ENCODE data around the gene HIPK3.
"Not testable (repeated sequence)": the region's sequence is repeated elsewhere in the genome, so short reads cannot be mapped to it uniquely, and the experiment has no call there.

HIPK3 gene

DNA sequence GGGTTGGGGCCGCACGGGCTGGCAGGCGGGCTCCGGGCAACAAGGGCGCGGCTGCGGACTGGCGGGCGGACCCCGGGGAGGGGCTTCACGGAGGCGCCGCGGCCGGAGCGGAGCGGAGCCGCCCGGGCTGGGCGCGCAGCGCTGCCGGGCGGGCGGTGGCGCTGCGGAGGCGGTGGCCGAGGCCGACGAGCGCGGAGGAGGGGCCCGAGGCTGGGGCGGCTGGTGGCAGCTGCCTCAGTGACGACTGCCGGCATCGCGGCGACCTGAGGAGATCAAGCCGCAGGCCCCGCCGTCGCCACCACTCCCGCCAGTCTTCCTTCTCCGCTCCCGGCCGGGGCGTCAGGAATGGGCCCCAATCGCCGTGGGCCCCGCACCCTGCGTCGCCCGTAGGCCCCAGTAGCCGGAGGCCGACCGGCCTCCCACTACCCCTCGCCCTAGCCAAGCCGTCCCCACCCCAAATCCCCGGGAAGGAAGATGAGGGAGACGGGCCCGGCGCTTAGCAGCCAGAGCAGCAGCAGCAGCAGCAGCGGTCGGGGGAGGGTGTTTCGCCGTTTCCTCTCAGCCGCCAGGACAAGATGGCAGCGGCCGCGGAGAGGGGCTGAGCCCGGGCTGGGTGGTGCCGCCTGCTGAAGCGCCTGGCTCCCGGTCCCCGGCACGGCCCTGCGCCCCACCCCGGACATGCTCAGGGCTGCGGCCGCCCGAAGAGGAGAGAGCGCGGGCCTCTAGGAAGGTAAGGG is at the start of gene HIPK3:
TSS of gene HIPK3 (plus strand) at position 222 of the 737 bp plus-strand sequence.
- FAIRE-seq: no peak

GRCh38 chr11:33207408-33207985 is 49.7 kb upstream of the HIPK3 start:
- no peak for FAIRE-seq

DNA sequence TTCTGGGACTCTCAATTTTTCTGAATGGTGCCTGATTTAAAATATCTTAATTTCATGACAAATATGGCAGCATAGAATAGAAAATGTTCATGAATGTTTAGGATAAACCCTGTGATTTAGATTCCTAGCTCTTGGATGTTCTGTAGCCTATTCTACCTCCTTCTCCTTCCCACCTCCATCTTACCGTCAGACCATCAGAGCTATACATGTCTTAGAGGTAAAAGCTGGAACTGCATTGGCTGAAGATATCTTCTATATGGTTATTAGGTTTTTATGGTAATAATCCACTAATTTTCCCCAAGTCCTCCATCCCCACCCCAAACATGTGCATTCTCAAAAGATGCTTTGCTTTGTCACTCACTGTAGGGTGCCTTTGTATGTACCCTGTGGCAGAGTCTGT is 49.0 kb upstream of the HIPK3 start:
- no peak for FAIRE-seq

DNA sequence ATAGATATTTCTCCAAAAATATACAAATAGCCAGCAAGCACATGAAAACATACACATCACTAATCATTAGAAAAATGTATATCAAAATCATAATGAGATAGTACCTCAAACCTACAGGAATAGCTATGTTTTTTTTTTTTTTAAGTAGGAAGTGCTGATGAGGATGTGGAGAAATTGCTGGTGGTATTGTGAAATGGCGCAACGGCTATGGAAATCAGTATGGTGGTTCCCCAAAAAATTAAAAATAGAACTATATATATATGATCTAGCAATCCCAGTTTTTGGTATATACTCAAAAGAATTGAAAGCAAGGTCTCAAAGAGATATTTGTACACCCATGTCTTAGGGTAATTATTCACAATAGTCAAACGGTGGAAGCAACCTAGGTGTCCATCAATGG is 46.0 kb upstream of the HIPK3 start:
- no peak for FAIRE-seq

GRCh38 chr11:33211580-33211979 is 45.6 kb upstream of the HIPK3 start:
- FAIRE-seq: no peak

DNA sequence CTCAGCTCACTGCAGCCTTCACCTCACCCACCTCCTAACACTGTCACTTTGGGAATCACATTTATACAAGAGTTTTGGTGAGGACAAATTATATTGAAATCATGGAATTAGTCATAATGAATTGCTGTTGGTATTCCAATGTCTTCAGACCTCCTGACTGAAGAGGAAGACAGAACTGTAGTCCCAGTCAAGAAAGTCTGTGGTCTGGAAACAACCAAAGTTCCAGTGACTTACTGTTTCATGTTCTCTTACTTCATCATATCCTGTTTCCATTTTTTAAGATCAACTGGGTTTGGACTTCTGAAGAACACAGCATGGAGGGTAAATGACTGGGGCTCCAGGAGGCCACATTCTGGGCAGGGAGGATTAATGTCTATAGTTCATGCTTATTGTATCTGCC is 43.0 kb upstream of the HIPK3 start:
- FAIRE-seq: no peak

- FAIRE-seq: no peak
These were observed 42.4 kb upstream of the HIPK3 start for GRCh38 chr11:33214767-33215166.

DNA sequence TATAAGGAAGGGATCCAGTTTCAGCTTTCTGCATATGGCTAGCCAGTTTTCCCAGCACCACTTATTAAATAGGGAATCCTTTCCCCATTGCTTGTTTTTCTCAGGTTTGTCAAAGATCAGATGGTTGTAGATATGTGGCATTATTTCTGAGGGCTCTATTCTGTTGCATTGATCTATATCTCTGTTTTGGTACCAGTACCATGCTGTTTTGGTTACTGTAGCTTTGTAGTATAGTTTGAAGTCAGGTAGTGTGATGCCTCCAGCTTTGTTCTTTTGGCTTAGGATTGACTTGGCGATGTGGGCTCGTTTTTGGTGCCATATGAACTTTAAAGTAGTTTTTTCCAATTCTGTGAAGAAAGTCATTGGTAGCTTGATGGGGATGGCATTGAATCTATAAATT is 40.5 kb upstream of the HIPK3 start:
- not testable (repeated sequence) for FAIRE-seq

- FAIRE-seq: no peak
These were observed 35.0 kb upstream of the HIPK3 start for GRCh38 chr11:33222052-33222750.

DNA sequence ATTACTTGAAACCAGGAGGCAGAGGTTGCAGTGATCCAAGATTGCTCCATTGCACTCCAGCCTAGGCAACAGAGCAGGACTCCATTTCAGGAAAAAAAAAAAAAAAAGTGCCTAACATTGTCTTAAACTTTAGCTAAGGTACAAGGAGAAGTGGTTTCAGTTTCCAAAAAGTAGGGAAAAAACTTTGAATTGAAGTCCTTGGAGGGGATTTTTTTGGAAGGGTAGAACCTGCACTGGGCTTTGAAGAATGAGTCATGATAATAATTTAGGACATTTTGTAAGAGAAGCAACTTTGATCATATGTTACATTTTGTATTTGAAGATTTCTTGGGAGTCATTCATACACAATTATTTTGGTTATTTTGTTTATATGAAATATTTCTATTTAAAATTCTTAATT is 31.8 kb upstream of the HIPK3 start:
- FAIRE-seq: no peak

- FAIRE-seq: no peak
These were observed 29.5 kb upstream of the HIPK3 start for GRCh38 chr11:33227578-33228261.

DNA sequence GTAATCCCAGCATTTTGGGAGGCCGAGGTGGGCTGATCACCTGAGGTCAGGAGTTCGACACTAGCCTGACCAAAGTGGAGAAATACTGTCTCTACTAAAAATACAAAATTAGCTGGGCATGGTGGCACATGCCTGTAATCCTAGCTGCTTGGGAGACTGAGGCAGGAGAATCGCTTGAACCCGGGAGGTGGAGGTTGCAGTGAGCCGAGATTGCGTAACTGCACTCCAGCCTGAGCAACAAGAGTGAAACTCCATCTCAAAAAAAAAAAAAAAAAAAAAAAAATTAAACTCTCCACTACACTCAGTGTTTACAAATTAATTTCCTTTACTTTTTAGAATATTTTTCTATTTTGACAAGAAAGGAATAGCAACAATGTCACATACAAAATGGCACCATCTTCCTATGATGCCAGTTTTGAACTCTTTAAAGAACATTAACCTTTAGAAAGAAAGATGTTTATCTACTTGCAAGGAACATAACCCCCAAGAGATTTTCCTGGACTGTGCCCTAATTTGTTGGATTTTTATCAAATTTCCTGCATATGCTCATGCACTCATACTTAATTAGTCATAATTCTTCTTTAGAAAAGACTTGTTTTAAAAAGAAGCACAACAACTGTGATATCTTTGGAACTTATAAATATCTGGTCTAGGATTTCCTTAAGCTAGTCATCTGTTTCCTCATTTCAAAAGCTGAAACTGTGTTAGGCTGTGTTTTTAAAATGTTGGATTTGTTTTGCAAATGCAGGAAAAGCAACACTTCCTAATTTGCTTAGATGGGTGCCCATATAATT is 22.6 kb upstream of the HIPK3 start:
- FAIRE-seq: no peak

DNA sequence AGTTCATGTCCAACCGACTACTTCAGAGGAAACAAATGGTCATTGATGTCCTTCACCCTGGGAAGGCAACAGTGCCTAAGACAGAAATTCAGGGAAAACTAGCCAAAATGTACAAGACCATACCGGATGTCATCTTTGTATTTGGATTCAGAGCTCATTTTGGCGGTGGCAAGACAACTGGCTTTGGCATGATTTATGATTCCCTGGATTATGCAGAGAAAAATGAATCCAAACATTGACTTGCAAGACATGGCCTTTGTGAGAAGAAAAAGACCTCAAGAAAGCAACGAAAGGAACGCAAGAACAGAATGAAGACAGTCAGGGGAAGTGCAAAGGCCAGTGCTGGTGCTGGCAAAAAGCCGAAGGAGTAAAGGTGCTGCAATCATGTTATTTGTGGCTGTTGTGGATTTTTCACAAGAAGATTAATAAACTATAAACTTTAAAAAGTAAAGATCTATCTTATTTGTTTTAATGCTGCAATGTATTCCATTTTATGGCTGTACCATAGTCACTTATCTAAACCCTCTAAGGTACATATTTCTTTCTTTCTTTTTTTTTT is 20.1 kb upstream of the HIPK3 start:
- FAIRE-seq: no peak

DNA sequence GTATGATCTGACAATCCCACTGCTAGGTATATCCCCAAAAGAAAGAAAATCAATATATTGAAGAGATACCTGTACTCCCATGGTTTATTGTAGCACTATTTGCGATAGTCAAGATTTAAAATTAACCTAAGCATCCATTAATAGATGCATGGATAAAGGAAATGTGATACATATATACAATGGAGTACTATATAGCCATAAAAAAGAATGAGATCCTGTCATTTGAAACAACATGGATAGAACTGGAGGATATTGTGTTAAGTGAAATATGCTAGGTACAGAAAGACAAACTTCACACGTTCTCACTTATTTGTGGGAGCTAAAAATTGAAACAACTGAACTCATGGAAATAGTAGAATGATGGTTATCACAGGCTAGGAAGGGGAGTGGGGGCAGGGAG is 14.6 kb upstream of the HIPK3 start:
- FAIRE-seq: no peak

- not testable (repeated sequence) for FAIRE-seq
These were observed 13.5 kb upstream of the HIPK3 start for GRCh38 chr11:33243654-33244053.

DNA sequence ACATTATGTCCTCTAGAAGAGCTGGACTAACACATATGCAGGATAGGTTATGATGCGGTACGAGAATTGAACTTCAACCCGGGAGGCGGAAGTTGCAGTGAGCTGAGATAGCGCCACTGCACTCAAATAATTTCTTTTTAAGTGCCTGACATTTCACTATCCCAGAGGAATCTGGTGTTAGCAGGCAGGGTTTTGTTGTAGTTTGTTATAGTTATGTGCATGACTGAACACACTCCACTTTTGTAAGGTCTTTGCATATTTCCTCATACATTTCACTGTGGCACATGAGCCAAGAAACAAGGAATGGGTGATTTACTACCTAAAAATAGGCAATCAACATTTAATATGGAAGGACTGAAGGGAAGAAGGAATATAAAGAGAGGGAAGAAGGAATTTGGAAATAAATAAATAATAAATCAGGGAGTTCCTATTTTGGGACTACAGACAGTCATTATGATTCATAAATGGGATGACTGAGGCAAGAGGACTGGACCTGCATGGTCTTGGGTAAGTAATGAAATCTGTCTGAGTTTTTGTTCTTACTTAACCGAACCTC is 8.7 kb upstream of the HIPK3 start:
- FAIRE-seq: no peak

- no peak for FAIRE-seq
These were observed 959 bp upstream of the HIPK3 start for GRCh38 chr11:33256031-33256812.

DNA sequence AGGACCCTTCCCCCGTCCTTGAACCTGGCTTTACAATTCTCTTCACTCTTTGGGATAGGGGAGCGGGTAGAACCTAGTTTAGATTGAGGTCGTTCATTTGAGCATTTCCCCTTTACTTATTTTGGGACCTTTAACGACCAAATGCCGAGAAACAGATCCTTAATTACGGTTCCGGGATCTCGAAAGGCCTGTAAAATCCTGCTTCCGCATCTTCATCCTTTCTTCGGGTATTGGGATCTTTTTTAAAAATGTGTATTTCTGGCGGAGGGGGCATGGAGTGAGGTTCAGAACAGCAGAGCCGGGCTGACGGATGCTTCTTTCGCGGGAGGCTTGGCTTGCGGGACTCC is 395 bp upstream of the HIPK3 start:
- FAIRE-seq: no peak

- FAIRE-seq: no peak
These were observed 883 bp downstream of the HIPK3 start for GRCh38 chr11:33257897-33258630.

- no peak for FAIRE-seq
These were observed 1.5 kb downstream of the HIPK3 start for GRCh38 chr11:33258631-33259205.

All from A204.1 (cell line).